PC-9 (cell line): ENCODE data around the gene SLC26A2. TPM values are rescaled to one million over a fixed set of nuclear protein-coding genes. Genes with fewer than 3 reads are reported as not detected.

ENCODE experiments used
- BruUV-seq: library from RNA; stranded (reverse); fragments of 400-500 nt; replicated peaks from 2 replicates; lab custom pipeline; 2021; lab: Mats Ljungman, UMichigan
- CTCF ChIA-PET: fragments of 300-600 bp; sonication (Branson Sonifier 250); formaldehyde crosslinking; loops from one replicate; lab custom pipeline; 2022; ENCODE audit warnings: antibody characterized with exemption; lab: Charles Lee
- POLR2A ChIA-PET: fragments of 300-600 bp; sonication (Branson Sonifier 250); formaldehyde crosslinking; loops from one replicate; lab custom pipeline; 2022; ENCODE audit warnings: antibody characterized with exemption; ENCODE audit not compliant: unreplicated experiment; lab: Charles Lee
- DNase-seq, 2 experiments: peaks; one replicate each; pipeline versions ENCODE4 v3.0.0 to v3.0.0-alpha.2; 2015 to 2022; ENCODE audit warnings: mixed read lengths in 1 of 2
- H2AFZ ChIP-seq: fragments of 200-600 bp; sonication (generic); 2 replicates; pipeline ENCODE4 v1.8.1; 2017; ENCODE audit warnings: antibody characterized with exemption
- H3F3A ChIP-seq: fragments of 200-600 bp; sonication (generic); 2 replicates; pipeline ENCODE4 v1.8.1; 2017; ENCODE audit warnings: antibody characterized with exemption, mild to moderate bottlenecking, low read depth; ENCODE audit not compliant: insufficient read depth
- H3K27ac ChIP-seq: fragments of 200-600 bp; sonication (generic); 2 replicates; pipeline ENCODE4 v1.6.1; 2016; ENCODE audit warnings: mixed run types
- H3K27me3 ChIP-seq: fragments of 200-600 bp; sonication (generic); 2 replicates; pipeline ENCODE4 v1.6.1; 2016; ENCODE audit warnings: low read depth, mixed run types; ENCODE audit not compliant: insufficient read depth
- H3K36me3 ChIP-seq: fragments of 200-600 bp; sonication (generic); 2 replicates; pipeline ENCODE4 v1.6.1; 2016; ENCODE audit warnings: low read depth, mixed run types
- H3K4me1 ChIP-seq: fragments of 200-600 bp; sonication (generic); replicated peaks from 2 replicates; pipeline ENCODE4 v1.6.1; 2016; ENCODE audit warnings: mixed run types; ENCODE audit not compliant: insufficient read depth
- H3K4me2 ChIP-seq: fragments of 200-600 bp; sonication (generic); 2 replicates; pipeline ENCODE4 v1.6.1; 2017; ENCODE audit warnings: mixed run types
- H3K4me3 ChIP-seq: fragments of 200-600 bp; sonication (generic); 2 replicates; pipeline ENCODE4 v1.6.1; 2016; ENCODE audit warnings: mixed run types
- H3K79me2 ChIP-seq: fragments of 200-600 bp; sonication (generic); 2 replicates; pipeline ENCODE4 v1.6.1; 2017; ENCODE audit warnings: low read depth, mixed run types
- H3K9me2 ChIP-seq: fragments of 200-600 bp; sonication (generic); 2 replicates; pipeline ENCODE4 v1.8.1; 2017; ENCODE audit warnings: mild to moderate bottlenecking; ENCODE audit not compliant: insufficient read depth
- H3K9me3 ChIP-seq: fragments of 200-600 bp; sonication (generic); 2 replicates; pipeline ENCODE4 v1.8.1; 2016; ENCODE audit warnings: low read depth; ENCODE audit not compliant: insufficient read depth
- H4K20me1 ChIP-seq: fragments of 200-600 bp; sonication (generic); 2 replicates; pipeline ENCODE4 v1.8.1; 2017; ENCODE audit not compliant: insufficient read depth
- CTCF ChIP-seq: fragments of 200-600 bp; sonication (generic); conservative IDR thresholded peaks from 2 replicates; pipeline ENCODE4 v1.6.1; 2017; ENCODE audit warnings: mixed run types, antibody characterized with exemption, mild to moderate bottlenecking, moderate library complexity
- EZH2 ChIP-seq: fragments of 200-600 bp; sonication (generic); IDR thresholded peaks from 2 replicates; pipeline ENCODE4 v1.8.0; 2017; ENCODE audit warnings: antibody characterized with exemption, low read depth
- intact Hi-C: fragments of 100-400 bp; cut with micrococcal nuclease; formaldehyde crosslinking; loops from one replicate; pipeline ENCODE4 v1.10.0; 2022; ENCODE audit not compliant: unreplicated experiment
- total RNA-seq: library from RNA; stranded (reverse); gene quantifications from 2 replicates; pipeline ENCODE4 v1.2.3, GENCODE V29; 2021

Gene SLC26A2
- total RNA-seq, 1 experiment from 2014 or later: 13.5 TPM

GRCh38 chr5:149916334-149917072 lies 44.1 kb upstream of the SLC26A2 start:
- Histone ChIP-seq H3F3A (peaks cover 26% of the 10 kb centered on the region), H3K4me3 (no peak overlapping the region), H3K9me3 (no peaks in the 10 kb centered on the region), H3K27ac (peak overlapping the region; percentile 91), H3K4me2 (peak overlapping the region; percentile 67), H4K20me1 (no peaks in the 10 kb centered on the region), H2AFZ (no peak overlapping the region), H3K36me3 (no peaks in the 10 kb centered on the region), H3K27me3 (no peaks in the 10 kb centered on the region), H3K9me2 (no peaks in the 10 kb centered on the region), H3K4me1 (peaks cover 52% of the 10 kb centered on the region), H3K79me2 (no peaks in the 10 kb centered on the region)
- POLR2A ChIA-PET: interaction anchor here (0.7 to 1.0 kb wide), 3 partner anchors 29 to 63 kb away, joined by 3 to 4 read pairs (median 3); no protein-coding TSS in a partner anchor
- TF ChIP-seq CTCF (no peak), EZH2 (no peak)
- intact Hi-C loops: loop anchor here (5.0 kb wide), 1 partner anchor 556 kb away; no protein-coding TSS in a partner anchor
- CTCF ChIA-PET: no interaction called here
- DNase-seq: no peak
- BruUV-seq: no TSS peak

GRCh38 chr5:149917073-149917676 lies 43.4 kb upstream of the SLC26A2 start:
- no TSS peak for BruUV-seq
- H3K36me3 ChIP-seq: no peaks in the 10 kb centered on the region
- H2AFZ ChIP-seq: no peak overlapping the region
- H3K9me3 ChIP-seq: no peaks in the 10 kb centered on the region
- TF ChIP-seq CTCF (no peak), EZH2 (no peak)
- H4K20me1 ChIP-seq: no peaks in the 10 kb centered on the region
- no peaks in the 10 kb centered on the region for H3K79me2 ChIP-seq
- peak overlapping the region; percentile 30 for H3K4me2 ChIP-seq
- H3K4me3 ChIP-seq: no peak overlapping the region
- H3K4me1 ChIP-seq: peaks cover 52% of the 10 kb centered on the region
- CTCF ChIA-PET: interaction anchor here (0.6 to 0.8 kb wide), 2 partner anchors 16 to 83 kb away, joined by 3 to 5 read pairs; no protein-coding TSS in a partner anchor
- POLR2A ChIA-PET: interaction anchor here (0.8 kb wide), 1 partner anchor 30 kb away, joined by 3 read pairs; no protein-coding TSS in a partner anchor
- peak overlapping the region; percentile 91 for H3K27ac ChIP-seq
- intact Hi-C loops: loop anchor here (5.0 kb wide), 1 partner anchor 555 kb away; no protein-coding TSS in a partner anchor
- peaks cover 26% of the 10 kb centered on the region for H3F3A ChIP-seq
- no peaks in the 10 kb centered on the region for H3K27me3 ChIP-seq
- no peaks in the 10 kb centered on the region for H3K9me2 ChIP-seq
- peak; percentile 50 to 69 for DNase-seq

GRCh38 chr5:149921597-149921996 lies 39.0 kb upstream of the SLC26A2 start:
- Histone ChIP-seq H3K9me3 (no peaks in the 10 kb centered on the region), H3K36me3 (no peaks in the 10 kb centered on the region), H3K4me3 (no peak overlapping the region), H3K27me3 (no peaks in the 10 kb centered on the region), H3K27ac (no peak overlapping the region), H3K4me2 (no peak overlapping the region), H3K4me1 (peaks cover 16% of the 10 kb centered on the region), H3K79me2 (no peaks in the 10 kb centered on the region), H4K20me1 (no peaks in the 10 kb centered on the region), H3F3A (peaks cover 3% of the 10 kb centered on the region; the same call in 1 of the 2 replicates), H3K9me2 (no peaks in the 10 kb centered on the region), H2AFZ (no peak overlapping the region)
- intact Hi-C loops: no loop called here
- TF ChIP-seq EZH2 (no peak), CTCF (no peak)
- ChIA-PET POLR2A (no interaction called here), CTCF (no interaction called here)
- DNase-seq: no peak
- BruUV-seq: no TSS peak
